ENCODE measurements around the gene RFTN1. TPM values are rescaled to one million over a fixed set of nuclear protein-coding genes. Genes with fewer than 3 reads are reported as not detected.
A peak's percentile ranks its signal among the peaks of the same experiment; 100 is the strongest.

The RFTN1 gene
- total RNA-seq, 1 experiment from 2014 or later: 0.90 TPM

DNA sequence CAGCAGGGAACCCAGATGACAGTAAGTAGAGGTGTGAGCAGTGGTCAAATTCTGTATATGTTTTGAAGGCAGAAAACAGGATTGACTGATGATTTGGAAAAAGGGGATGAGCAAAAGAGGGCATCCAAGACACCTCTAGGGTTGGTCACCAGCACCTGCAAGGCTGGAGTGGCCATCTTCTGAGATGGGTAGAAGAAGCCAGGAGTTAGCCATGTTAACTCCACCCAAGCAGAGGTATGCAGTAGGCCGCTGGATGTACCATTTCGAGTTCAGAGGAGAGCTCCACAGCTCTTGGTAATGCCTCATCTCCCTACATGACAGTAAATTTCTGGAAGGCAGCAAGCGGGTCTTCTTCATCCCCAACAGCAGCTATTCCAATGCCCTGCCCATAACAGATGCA lies 7.0 kb downstream of the RFTN1 start:
- H3K27me3 ChIP-seq (ENCODE audit: control insufficient read depth, insufficient read depth, low read length): peaks cover 2% of the 10 kb centered on the region
- DNase-seq: no peak
- H3K4me3 ChIP-seq (ENCODE audit: insufficient read depth, low read depth, low read length): no peak overlapping the region
- H3K36me3 ChIP-seq (replicated peaks; ENCODE audit: control insufficient read depth, insufficient read depth, low read length): no peaks in the 10 kb centered on the region

DNA sequence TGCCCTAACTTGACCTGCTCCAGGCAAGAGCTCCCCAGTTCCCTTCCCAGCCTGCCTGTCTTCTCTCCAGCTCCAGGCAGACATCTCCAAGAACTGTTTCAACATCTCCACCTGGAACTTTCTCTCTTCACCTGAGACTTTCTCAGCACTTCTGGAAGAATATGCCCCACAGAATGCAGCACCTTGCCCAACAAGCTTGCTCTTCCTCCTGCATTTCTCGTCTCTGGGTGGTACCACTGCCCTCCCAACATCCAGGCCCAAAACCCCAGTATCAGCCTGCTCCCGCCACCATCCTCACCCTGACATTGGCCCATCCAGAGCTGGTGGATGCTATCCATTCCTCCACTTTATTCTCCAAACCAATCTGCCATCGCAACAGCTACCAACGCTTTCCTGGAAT lies 8.8 kb downstream of the RFTN1 start:
- Histone ChIP-seq H3K4me3 (ENCODE audit: insufficient read depth, low read depth, low read length) (no peak overlapping the region), H3K27me3 (ENCODE audit: control insufficient read depth, insufficient read depth, low read length) (no peaks in the 10 kb centered on the region), H3K36me3 (replicated peaks; ENCODE audit: control insufficient read depth, insufficient read depth, low read length) (no peaks in the 10 kb centered on the region)
- no peak for DNase-seq

DNA sequence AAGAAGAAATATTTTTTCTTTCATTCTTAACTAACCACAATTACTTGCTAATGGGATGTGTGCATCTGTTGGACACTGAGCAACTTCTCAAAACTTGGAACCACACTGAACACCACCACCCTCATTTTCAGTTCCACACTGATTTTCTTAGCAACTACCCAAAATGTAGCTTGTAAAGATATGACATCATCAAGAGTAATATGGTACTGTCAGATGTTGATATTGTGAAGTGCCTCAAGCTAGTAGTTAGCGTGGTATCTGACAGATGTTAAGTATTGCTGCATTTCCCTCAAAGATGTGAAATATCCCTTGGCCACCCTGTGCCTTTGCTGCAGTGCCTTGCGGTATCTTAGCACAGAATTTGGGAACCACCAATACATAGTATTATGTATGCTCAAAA lies 9.3 kb downstream of the RFTN1 start:
- Histone ChIP-seq H3K36me3 (replicated peaks; ENCODE audit: control insufficient read depth, insufficient read depth, low read length) (no peaks in the 10 kb centered on the region), H3K4me3 (ENCODE audit: insufficient read depth, low read depth, low read length) (no peak overlapping the region), H3K27me3 (ENCODE audit: control insufficient read depth, insufficient read depth, low read length) (no peaks in the 10 kb centered on the region)
- DNase-seq: no peak

DNA sequence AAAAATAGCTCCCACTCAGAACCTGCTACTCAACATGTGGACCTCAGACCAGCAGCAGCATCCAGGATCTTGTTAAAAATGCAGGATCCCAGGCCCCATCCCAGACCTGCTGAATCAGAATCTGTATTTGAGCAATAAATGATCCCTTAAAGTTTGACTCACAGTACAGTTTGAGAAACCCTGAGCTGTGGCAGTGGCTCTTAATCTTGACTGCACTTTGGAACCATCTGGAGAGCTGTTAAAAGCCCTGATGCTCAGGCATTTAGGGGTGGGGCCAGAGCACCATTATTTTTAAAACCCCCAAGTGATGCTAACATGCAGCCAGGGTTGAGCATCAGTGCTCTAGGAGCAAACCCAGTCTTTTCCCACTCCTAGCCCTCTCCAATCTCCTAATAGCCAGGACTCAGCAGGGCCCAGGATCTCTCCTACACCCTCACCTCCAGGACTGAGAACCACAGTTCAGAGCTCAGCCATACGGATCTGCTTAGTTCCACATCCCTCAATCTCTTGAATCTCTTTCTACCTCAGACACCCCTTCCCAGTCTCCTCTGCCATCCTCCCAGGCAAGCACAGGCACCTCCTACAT lies 10.2 kb downstream of the RFTN1 start:
- no peak overlapping the region for H3K4me3 ChIP-seq (ENCODE audit: insufficient read depth, low read depth, low read length)
- no peaks in the 10 kb centered on the region for H3K27me3 ChIP-seq (ENCODE audit: control insufficient read depth, insufficient read depth, low read length)
- no peaks in the 10 kb centered on the region for H3K36me3 ChIP-seq (replicated peaks; ENCODE audit: control insufficient read depth, insufficient read depth, low read length)
- no peak for DNase-seq

DNA sequence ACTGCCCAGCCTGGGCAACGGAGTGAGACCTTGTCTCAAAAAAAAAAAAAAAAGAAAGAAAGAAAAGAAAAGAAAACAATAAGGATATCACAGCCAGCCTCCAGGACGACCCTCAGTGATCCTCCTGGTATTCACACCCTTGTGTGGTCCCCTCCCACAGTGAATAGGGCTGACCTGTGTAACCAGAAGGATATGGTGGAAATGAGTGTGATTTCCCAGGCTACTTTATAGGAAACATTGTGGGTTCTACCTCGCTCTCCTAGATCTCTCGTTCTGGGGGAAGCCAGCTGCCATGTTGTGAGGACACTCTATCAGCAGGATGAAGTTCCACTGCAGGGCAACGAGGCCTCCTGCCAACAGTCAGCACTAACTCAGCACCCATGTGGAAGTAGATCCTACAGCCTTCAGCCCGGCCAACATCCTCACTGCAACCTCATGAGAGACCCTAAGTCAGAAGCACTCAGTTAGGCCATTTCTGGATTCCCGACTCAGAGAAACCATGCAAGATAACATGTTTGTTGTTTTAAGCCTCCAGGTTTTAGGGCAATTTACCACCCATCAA lies 11.1 kb downstream of the RFTN1 start:
- H3K36me3 ChIP-seq (replicated peaks; ENCODE audit: control insufficient read depth, insufficient read depth, low read length): no peaks in the 10 kb centered on the region
- no peaks in the 10 kb centered on the region for H3K27me3 ChIP-seq (ENCODE audit: control insufficient read depth, insufficient read depth, low read length)
- no peak overlapping the region for H3K4me3 ChIP-seq (ENCODE audit: insufficient read depth, low read depth, low read length)
- DNase-seq: no peak

DNA sequence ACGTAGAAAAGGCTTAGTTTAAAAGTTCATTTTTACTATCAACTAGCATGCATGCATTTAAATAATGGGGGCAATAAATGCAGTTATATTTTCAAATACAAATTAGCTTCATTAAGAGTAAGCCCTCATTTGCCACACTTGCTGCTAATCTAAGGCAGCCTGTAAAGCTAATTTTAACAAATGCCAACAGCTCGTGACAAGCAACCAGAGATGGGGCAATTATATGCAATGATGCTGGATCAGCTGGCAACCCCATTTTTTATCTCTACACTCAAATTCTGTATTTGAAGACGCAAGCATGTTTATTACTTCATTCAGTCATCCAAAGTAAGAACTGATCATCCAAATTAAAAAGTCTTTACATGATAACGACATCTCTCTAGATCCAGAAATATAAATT lies 12.1 kb downstream of the RFTN1 start:
- H3K36me3 ChIP-seq (replicated peaks; ENCODE audit: control insufficient read depth, insufficient read depth, low read length): no peaks in the 10 kb centered on the region
- DNase-seq: no peak

DNA sequence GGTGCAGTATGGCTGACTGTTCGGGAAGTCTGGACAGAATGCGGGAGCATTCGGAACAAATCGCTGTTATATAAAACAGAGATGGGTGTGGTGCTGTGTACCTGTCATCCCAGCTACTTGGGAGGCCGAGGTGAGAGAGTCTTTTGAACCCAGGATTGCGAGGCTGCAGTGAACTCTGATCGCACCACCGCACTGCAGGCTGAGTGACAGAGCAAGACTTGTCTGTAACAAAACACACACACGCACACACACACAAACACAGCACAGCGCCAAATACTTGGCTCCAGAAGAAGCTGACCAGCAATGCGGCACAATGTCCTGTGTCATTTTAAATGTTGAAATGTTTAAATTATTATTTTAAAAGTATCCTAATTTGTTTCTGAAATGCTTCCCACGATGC lies 12.6 kb downstream of the RFTN1 start:
- Histone ChIP-seq H3K27me3 (ENCODE audit: control insufficient read depth, insufficient read depth, low read length) (no peaks in the 10 kb centered on the region), H3K4me3 (ENCODE audit: insufficient read depth, low read depth, low read length) (no peak overlapping the region), H3K36me3 (replicated peaks; ENCODE audit: control insufficient read depth, insufficient read depth, low read length) (no peaks in the 10 kb centered on the region)
- no peak for DNase-seq

More for the DNA sequence above, 12.1 kb downstream of the RFTN1 start:
- no peaks in the 10 kb centered on the region for H3K27me3 ChIP-seq (ENCODE audit: control insufficient read depth, insufficient read depth, low read length)
- no peak overlapping the region for H3K4me3 ChIP-seq (ENCODE audit: insufficient read depth, low read depth, low read length)

DNA sequence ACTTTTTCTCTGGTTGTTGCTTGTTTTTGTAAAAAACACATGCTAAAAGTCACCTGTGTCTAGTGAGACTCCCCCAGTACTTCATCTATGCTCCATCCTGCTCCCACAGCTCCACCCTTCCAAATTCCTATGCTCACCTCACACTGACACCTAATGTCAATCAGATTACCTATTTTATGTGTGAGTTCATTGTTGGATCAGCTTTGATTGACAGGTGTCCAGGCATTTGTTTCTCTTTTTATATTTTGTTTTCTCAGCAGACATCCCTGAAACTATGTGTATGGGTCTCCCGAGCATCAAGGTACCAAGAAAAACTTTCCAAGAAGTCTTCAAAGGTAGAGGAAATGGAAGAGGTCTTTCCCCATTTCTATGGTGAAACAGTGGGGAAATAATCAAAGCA lies 13.4 kb downstream of the RFTN1 start:
- no peak for DNase-seq
- peaks cover 2% of the 10 kb centered on the region; the same call in 1 of the 2 replicates for H3K27me3 ChIP-seq (ENCODE audit: control insufficient read depth, insufficient read depth, low read length)
- no peak overlapping the region for H3K4me3 ChIP-seq (ENCODE audit: insufficient read depth, low read depth, low read length)
- H3K36me3 ChIP-seq (replicated peaks; ENCODE audit: control insufficient read depth, insufficient read depth, low read length): no peaks in the 10 kb centered on the region

DNA sequence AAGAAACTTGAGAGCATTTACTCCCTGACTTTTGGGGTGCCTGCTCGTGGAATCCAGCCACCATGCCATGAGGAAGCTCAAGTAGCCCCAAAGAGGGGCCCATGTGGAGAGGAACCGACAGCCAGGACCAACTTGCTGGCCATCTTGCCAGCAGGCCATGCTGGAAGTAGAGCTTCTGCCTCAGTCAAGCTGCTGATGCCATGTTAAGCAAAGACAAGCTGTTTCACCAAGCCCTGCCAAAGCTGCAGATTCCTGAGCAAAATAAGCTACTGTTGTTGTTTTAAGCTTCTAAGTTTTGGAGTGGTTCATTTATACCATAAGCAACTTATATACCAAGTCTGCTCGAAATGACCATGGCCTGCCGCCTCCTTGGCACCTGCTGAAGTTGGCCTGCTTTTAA lies 14.1 kb downstream of the RFTN1 start:
- DNase-seq: no peak
- H3K27me3 ChIP-seq (ENCODE audit: control insufficient read depth, insufficient read depth, low read length): peaks cover 2% of the 10 kb centered on the region; the same call in 1 of the 2 replicates
- no peak overlapping the region for H3K4me3 ChIP-seq (ENCODE audit: insufficient read depth, low read depth, low read length)
- no peaks in the 10 kb centered on the region for H3K36me3 ChIP-seq (replicated peaks; ENCODE audit: control insufficient read depth, insufficient read depth, low read length)

DNA sequence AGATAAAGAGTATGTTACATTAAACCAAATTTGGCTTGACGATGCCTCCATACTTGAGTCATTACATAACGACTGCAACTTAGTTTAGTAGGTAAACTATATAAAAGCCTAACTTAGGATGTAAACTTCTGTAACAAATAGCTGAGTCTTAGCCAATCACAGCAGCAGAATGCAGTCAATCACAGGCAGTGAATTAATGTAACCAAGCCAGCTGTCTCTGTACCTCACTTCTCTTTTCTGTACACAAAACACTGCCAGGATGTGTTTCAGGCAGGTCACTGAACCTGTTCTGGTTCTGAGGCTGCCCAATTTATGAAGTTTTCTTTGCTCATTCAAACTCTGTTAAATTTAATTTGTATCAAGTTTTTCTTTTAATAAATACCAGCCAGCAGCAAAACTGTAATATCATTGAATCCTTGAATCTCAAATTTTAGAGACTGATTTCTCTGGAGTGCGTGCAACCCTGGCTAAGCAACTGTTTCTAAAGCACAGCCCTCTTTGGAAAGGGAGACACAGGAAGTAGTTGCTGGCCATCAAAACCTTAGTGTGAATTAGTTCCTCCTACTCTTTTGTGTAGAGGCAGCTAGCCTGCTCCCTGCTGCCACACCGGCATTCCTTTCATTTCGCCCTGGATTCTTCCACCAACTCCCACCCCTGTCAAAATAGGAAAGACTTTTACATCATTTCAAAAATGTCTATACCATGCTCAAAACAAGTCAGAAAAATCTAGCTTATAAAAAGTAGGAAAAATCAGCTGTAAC lies 15.2 kb downstream of the RFTN1 start:
- Histone ChIP-seq H3K4me3 (ENCODE audit: insufficient read depth, low read depth, low read length) (no peak overlapping the region), H3K27me3 (ENCODE audit: control insufficient read depth, insufficient read depth, low read length) (peaks cover 2% of the 10 kb centered on the region; the same call in 1 of the 2 replicates), H3K36me3 (replicated peaks; ENCODE audit: control insufficient read depth, insufficient read depth, low read length) (no peaks in the 10 kb centered on the region)
- peak; percentile 63 for DNase-seq

DNA sequence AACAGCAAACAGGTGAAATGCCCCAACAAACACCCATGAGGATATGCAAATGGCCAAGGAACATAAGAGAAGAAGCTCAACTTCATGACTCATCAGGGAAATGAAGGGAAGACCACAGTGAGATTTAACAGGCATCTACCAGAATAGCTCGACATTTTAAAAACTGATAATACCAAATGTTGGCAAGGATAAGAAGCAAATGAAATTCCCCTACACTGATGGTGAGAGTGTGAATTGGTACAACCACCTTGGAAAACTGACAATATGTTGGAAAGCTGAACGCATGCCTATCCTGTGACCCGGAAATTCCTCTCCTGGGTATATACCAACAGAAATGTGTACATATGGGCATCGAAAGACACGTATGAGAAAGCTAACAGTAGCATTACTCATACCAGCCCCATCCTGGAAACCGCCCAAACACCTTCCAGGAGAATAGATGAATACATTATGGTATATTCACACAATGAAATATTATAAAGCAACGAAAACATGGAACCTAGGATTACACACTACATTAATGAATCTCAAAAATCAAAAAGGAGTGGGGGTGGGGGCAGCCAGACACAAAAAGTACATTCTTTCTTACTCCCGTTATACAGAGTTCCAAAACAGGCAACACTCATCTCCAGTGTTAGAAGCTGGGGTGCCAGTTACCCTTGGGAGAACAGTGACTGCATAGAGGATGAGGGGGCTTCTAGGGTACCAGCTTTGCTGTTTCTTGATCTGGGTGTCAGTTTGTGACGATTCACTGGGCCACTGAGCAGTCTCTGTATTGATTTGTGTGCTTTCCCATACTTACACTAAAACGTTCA lies 16.9 kb downstream of the RFTN1 start:
- no peak for DNase-seq
- Histone ChIP-seq H3K4me3 (ENCODE audit: insufficient read depth, low read depth, low read length) (no peak overlapping the region), H3K36me3 (replicated peaks; ENCODE audit: control insufficient read depth, insufficient read depth, low read length) (no peaks in the 10 kb centered on the region), H3K27me3 (ENCODE audit: control insufficient read depth, insufficient read depth, low read length) (peaks cover 2% of the 10 kb centered on the region; the same call in 1 of the 2 replicates)

DNA sequence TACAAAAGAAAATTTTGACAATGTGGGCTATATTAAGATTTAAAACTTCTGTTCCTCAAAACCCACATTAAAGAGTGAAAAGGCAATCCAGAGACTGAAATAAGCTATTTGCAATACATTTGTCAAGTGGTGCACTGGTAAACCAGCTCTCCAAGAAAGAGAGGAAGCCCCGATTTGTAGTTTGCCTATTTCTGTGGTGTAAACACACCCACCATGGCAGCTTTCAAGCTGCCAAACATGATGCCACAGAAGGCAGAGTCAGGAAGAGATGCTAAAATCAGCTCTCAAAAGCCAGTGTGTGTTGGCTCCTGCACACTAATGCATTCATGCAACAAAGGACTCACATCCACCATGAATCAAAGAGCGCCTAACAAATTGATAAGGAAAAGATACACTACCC lies 17.5 kb downstream of the RFTN1 start:
- H3K36me3 ChIP-seq (replicated peaks; ENCODE audit: control insufficient read depth, insufficient read depth, low read length): no peaks in the 10 kb centered on the region
- H3K4me3 ChIP-seq (ENCODE audit: insufficient read depth, low read depth, low read length): no peak overlapping the region
- no peak for DNase-seq
- peaks cover 2% of the 10 kb centered on the region; the same call in 1 of the 2 replicates for H3K27me3 ChIP-seq (ENCODE audit: control insufficient read depth, insufficient read depth, low read length)

DNA sequence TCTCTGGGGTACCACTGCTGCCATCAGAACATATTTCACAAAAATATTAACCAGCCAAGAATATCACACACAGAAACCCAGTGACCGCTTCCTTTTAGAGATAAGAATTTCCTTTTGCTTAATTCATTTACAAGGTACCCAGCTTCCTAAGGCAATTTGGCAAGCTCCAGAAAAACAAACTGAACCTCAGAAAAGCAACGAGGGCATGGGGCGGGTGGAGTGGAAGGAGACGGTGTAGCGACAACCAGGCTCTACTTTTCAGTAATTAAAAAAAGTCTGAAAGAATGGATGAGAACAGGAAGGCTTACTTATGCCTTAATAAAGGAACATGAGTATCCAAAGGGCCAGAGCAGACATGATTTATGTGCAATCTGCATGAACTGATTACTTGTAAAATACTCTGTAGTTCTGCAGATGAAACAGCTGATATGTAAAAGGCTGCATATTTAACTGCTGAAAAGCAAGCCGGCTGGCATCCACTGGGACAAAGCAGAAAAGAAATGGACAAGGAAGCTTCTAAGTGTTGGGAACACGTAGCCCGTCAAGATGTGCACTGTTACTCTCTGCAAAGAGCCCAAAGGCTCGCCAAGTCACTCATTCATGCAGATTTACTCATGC lies 18.6 kb downstream of the RFTN1 start:
- Histone ChIP-seq H3K27me3 (ENCODE audit: control insufficient read depth, insufficient read depth, low read length) (peaks cover 2% of the 10 kb centered on the region; the same call in 1 of the 2 replicates), H3K4me3 (ENCODE audit: insufficient read depth, low read depth, low read length) (no peak overlapping the region), H3K36me3 (replicated peaks; ENCODE audit: control insufficient read depth, insufficient read depth, low read length) (no peaks in the 10 kb centered on the region)
- no peak for DNase-seq

DNA sequence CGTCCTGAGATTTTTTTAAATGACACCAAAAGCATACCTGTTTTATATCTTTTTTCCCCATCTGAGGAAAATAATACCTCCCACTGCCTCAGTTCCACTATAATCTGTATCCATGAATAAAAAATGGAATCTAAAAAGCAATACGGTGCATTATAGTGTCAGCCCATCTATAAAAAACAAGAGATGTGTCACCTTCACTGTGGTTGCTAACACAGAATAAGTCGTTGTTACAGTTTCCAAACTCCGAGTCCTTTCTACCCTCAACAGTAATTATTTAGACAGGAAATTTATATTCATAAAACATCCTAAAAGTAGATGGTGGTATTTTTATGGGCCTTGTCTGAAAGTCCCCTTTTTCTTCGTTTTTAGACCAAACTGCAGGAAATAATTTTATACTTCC lies 19.4 kb downstream of the RFTN1 start:
- Histone ChIP-seq H3K4me3 (ENCODE audit: insufficient read depth, low read depth, low read length) (no peak overlapping the region), H3K27me3 (ENCODE audit: control insufficient read depth, insufficient read depth, low read length) (peaks cover 2% of the 10 kb centered on the region; the same call in 1 of the 2 replicates), H3K36me3 (replicated peaks; ENCODE audit: control insufficient read depth, insufficient read depth, low read length) (no peaks in the 10 kb centered on the region)
- DNase-seq: no peak
